ENCODE results near the gene SYNE3.

Gene SYNE3

DNA sequence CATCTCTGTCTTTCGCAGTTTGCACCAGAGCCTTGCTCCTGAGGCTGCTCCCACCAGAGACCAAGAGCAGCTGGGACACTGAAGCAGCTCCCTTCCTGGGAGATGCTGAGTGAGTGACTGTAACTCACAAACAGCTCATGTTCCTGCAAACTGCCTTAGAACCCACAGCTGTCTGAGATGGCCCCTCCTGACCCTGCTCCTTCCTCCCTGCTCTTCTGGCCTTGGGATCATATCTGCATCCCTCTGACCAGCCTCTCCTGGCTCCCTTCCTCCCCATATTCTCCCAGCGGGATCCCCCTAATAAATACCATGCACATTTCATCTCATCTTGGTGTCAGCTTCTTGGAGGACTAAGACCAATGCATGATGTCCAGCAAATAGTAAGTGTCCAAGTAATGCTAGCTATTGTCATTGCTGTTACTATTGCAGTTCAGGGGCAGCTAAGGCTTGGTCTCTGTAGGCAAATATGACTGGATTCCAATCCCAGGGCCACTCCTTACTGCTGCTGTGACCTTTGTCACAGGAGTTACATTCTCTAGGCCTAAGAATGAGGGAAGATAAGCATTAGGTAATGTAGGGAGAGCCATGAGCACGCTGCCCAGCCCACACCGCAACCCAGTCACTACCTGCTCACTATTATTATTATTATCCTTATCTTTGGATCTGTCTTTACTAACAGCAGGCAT lies 47.9 kb downstream of the SYNE3 start:
- DNase-seq = no peak

DNA sequence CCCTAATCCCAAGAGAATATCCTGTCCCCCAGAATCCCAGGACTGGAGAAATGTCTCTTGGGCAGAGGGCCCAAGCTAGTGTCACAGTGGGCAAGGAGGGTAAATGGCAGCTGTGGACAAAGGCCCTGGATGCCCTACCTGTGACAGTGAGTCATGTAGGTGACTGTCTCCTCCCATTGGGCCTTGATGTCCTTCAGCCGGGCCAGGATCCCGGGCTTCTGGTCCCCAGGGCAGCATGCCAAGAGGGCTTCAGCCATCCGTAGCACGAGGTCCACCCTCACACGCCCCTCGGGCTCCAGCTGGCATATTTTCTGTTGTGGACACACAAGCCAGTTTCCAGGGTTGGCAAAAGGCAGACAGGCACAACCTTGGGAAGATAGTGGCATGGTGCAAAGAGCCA lies 48.8 kb downstream of the SYNE3 start:
- DNase-seq = no peak

DNA sequence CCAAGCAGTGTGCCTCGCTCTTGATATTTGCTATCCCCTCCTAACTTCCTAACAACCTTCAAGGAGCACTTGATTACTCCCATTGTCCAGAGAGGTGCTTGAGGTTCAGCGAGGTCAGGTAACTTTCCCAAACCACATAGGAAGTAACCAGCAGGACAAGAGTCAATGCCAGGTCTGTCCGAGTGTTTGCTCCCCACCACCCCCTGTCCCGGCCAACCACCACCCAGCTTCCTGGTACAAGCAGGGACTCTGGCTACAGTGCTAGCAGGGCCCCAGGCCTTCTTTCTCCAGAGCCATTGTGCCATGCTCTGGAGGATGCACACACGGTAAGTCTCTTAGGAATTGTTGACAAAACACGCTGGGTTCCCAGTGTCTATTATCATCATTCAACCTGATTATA lies 49.2 kb downstream of the SYNE3 start:
- no peak for DNase-seq

Data from NCI-H1417 treated with DMSO at 0.1 percent for 48 hours (cell line).